Parathyroid adenoma (tissue), 2 donors: ENCODE results near the gene MEF2B.

Experiments
- H2AFZ ChIP-seq: fragments of 300-600 bp; sonication (generic); one replicate; pipeline ENCODE4 v1.7.0; 2017; ENCODE audit warnings: antibody characterized with exemption, mild to moderate bottlenecking
- H3K27ac ChIP-seq: fragments of 300-600 bp; sonication (generic); one replicate; pipeline ENCODE4 v1.7.0; 2017
- H3K27me3 ChIP-seq: fragments of 300-600 bp; sonication (generic); one replicate; pipeline ENCODE4 v1.7.0; 2017; ENCODE audit warnings: low read length; ENCODE audit not compliant: control insufficient read depth, insufficient read depth
- H3K36me3 ChIP-seq: fragments of 300-600 bp; sonication (generic); one replicate; pipeline ENCODE4 v1.7.0; 2017; ENCODE audit warnings: low read length; ENCODE audit not compliant: control insufficient read depth, insufficient read depth
- H3K4me1 ChIP-seq: fragments of 300-600 bp; sonication (generic); one replicate; pipeline ENCODE4 v1.7.0; 2017; ENCODE audit warnings: control low read depth
- H3K4me2 ChIP-seq: fragments of 300-600 bp; sonication (generic); one replicate; pipeline ENCODE4 v1.7.0; 2017; ENCODE audit warnings: low read length
- H3K4me3 ChIP-seq: fragments of 300-600 bp; sonication (generic); one replicate; pipeline ENCODE4 v1.7.0; 2017; ENCODE audit warnings: low read depth, low read length
- H3K79me2 ChIP-seq: fragments of 300-600 bp; sonication (generic); one replicate; pipeline ENCODE4 v1.7.0; 2017; ENCODE audit warnings: control low read depth
- H3K9ac ChIP-seq: fragments of 300-600 bp; sonication (generic); one replicate; pipeline ENCODE4 v1.7.0; 2017; ENCODE audit warnings: mild to moderate bottlenecking
- H3K9me3 ChIP-seq: fragments of 300-600 bp; sonication (generic); one replicate; pipeline ENCODE4 v1.7.0; 2017; ENCODE audit warnings: low read length; ENCODE audit not compliant: control insufficient read depth
- CTCF ChIP-seq: fragments of 300-600 bp; sonication (generic); IDR thresholded peaks from one replicate; pipeline ENCODE4 v1.7.0; 2017; ENCODE audit warnings: antibody characterized with exemption, mild to moderate bottlenecking
- donor health status: primary hyperparathyroidism.

The MEF2B gene

DNA sequence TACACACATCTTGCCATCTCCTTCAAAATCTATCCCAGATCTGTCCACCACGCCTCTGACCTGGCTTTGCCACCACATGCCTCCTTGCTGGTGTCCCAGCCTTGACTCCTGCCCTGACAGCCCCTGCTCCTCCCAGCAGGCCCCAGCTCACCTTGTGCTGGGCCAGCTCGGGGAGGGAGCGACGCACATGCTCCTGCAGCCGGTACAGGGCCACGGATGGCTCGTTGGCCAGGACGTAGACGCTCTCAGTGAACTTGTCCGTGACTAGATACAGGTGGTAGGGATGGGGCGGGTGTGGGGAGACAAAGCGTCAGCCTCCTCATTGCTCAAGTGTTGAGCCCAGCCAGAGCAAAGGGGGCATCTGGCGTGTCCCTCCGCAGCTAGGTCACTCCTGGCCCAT lies 16.7 kb upstream of the MEF2B start:
- Histone ChIP-seq H3K9me3 (no peaks in the 10 kb centered on the region), H3K79me2 (peaks cover 25% of the 10 kb centered on the region), H3K4me1 (peaks cover 5% of the 10 kb centered on the region), H3K27ac (no peak overlapping the region), H3K4me3 (no peak overlapping the region), H3K36me3 (no peaks in the 10 kb centered on the region), H3K9ac (no peak overlapping the region), H3K27me3 (no peaks in the 10 kb centered on the region), H3K4me2 (no peak overlapping the region), H2AFZ (no peak overlapping the region)
- TF ChIP-seq CTCF: no peak

- Histone ChIP-seq H3K27me3 (no peaks in the 10 kb centered on the region), H2AFZ (no peak overlapping the region), H3K9me3 (no peaks in the 10 kb centered on the region), H3K36me3 (no peaks in the 10 kb centered on the region), H3K27ac (no peak overlapping the region), H3K4me1 (peaks cover 5% of the 10 kb centered on the region), H3K4me3 (no peak overlapping the region), H3K4me2 (no peak overlapping the region), H3K79me2 (peaks cover 19% of the 10 kb centered on the region), H3K9ac (no peak overlapping the region)
- peak; percentile 51 for TF ChIP-seq CTCF
These were observed 16.0 kb upstream of the MEF2B start for GRCh38 chr19:19185853-19186740.

- Histone ChIP-seq H3K79me2 (peaks cover 7% of the 10 kb centered on the region), H3K27ac (no peak overlapping the region), H3K4me3 (no peak overlapping the region), H3K9ac (no peak overlapping the region), H3K9me3 (no peaks in the 10 kb centered on the region), H3K4me2 (no peak overlapping the region), H3K36me3 (no peaks in the 10 kb centered on the region), H3K27me3 (no peaks in the 10 kb centered on the region), H2AFZ (no peak overlapping the region), H3K4me1 (no peaks in the 10 kb centered on the region)
- TF ChIP-seq CTCF: no peak
These were observed 11.5 kb upstream of the MEF2B start for GRCh38 chr19:19181488-19181998.

GRCh38 chr19:19179548-19180441 lies 9.7 kb upstream of the MEF2B start:
- Histone ChIP-seq H3K4me1 (no peaks in the 10 kb centered on the region), H3K27me3 (no peaks in the 10 kb centered on the region), H3K79me2 (no peaks in the 10 kb centered on the region), H3K4me3 (no peak overlapping the region), H2AFZ (no peak overlapping the region), H3K9me3 (no peaks in the 10 kb centered on the region), H3K4me2 (no peak overlapping the region), H3K27ac (no peak overlapping the region), H3K9ac (no peak overlapping the region), H3K36me3 (no peaks in the 10 kb centered on the region)
- TF ChIP-seq CTCF: no peak
